NOMO-1 treated with DMSO at 0.1 percent for 48 hours (cell line): ENCODE measurements around the gene CENPV.

Experiments
- DNase-seq: peaks from one replicate; lab custom pipeline; 2025; ENCODE audit not compliant: unreplicated experiment; lab: John Stamatoyannopoulos, UW

CENPV gene

GRCh38 chr17:16361874-16362273, 8.6 kb upstream of the CENPV start:
- no peak for DNase-seq

GRCh38 chr17:16358394-16358793, 5.1 kb upstream of the CENPV start:
- no peak for DNase-seq

DNA sequence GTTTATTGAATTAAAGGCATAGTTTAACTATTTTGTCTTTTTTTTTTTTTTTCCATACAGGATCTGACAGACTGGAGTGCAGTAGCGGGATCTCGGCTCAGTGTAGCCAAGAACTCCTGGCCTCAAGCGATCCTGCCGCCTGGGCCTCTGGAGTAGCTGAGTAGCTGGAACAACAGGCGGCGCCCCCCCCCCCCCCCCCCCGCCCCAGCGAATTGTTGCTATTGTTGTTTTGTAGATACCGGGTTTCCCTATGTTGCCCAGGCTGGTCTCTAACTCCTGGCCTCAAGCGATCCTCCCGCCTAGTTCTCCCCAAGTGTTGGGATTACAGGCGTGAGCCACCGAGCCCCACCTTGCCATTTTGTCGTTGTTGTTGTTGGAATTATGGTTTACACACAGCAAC, 1.3 kb upstream of the CENPV start:
- no peak for DNase-seq

DNA sequence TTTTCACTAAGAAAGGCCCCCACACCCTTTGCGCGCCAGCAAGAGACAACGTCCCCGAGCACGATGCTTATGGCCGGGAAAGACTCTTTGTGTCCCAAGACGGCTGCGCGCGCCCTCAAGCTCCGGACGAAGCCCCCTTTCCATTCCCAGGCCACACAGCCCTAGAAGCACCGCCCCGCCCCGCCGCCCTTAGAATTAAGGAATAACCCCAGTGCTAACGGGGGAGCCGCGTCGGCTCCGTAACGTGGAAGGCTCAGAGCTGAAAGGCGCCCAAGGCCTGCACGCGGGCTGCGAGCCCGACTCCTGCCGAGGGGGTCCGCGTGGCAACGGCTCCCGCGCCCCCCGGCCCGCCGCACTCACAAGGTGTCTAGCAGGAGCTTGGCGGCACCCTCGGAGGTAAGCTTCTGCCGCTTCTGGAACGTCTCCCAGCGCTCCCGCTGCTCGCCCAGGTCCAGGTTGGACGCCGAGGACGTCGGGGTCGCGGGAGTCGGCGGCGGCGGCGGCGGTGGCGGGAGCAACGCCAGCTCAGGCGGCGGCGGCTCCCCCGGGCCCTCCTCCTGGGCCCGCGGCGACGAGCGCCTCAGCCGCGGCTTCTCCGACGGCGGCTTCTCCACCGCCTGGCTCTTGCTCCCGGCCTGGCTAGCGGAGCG, 477 bp downstream of the CENPV start:
- peak; percentile 34 for DNase-seq

GRCh38 chr17:16352303-16352666, 984 bp downstream of the CENPV start:
- DNase-seq = peak; percentile 13

GRCh38 chr17:16351831-16352230, 1.4 kb downstream of the CENPV start:
- no peak for DNase-seq

DNA sequence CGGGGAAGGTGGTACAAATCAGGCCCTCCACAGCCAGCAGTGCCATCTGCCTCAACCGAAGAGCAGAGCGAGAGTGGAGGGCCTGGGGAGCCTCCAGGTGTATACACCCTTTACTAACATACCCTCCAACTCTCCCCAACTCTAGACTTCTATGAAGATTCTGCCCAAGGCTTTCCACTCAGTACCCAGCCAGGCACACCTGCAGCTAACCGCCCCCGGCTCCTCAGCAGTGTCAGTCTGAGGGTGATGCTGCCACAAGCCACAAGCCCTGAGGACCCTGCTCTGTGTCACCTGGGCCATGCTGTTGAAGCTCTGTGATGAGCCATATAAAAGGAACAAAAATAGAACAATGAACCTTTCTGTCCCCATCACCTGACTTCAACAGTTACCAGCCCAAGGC, 3.8 kb downstream of the CENPV start:
- DNase-seq = no peak

GRCh38 chr17:16348586-16348985, 4.7 kb downstream of the CENPV start:
- no peak for DNase-seq

- no peak for DNase-seq
These were observed 6.5 kb downstream of the CENPV start for GRCh38 chr17:16346721-16347271.

- no peak for DNase-seq
These were observed 7.7 kb downstream of the CENPV start for GRCh38 chr17:16345565-16345964.

DNA sequence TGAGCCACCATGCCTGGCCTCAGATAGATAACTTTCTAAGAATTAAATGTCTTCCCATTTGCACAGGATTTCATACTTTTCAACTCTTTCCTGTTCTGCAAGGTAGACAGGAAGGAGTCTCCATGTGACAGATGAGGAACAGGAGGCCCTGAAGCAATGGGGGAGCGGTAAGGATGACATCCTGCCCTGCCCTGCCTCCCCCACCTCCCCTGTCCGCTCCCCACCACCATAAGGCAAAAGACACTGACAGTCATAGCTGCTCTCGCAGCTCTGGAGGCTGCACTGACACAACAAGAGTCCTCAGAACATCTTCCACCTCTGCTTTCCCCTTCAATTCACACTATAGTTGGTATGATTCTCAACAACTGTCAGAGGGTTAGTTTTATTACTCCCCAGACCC, 9.7 kb downstream of the CENPV start:
- DNase-seq = no peak

DNA sequence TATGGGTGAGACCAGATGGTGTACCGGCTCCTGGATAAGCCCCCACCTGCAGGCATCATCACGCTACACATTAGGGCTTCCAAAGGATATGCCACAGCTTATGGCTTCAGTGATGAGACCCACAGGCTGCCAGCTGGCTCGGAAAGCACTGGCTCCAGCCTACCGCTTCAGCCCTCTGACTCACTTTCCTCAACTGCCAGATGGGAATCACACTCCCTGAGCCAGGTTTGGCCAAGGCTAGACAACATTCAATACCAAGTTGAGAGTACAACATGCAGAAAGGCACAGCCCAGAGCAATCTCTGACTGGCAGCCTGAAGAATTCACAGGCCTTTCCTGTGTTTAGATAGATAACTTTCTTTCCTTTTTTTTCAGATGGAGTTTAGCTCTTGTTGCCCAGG, 10.3 kb downstream of the CENPV start:
- DNase-seq = no peak

GRCh38 chr17:16339959-16340358, 13.3 kb downstream of the CENPV start:
- no peak for DNase-seq

GRCh38 chr17:16339402-16339801, 13.9 kb downstream of the CENPV start:
- no peak for DNase-seq

GRCh38 chr17:16338391-16338790, 14.9 kb downstream of the CENPV start:
- DNase-seq = no peak

DNA sequence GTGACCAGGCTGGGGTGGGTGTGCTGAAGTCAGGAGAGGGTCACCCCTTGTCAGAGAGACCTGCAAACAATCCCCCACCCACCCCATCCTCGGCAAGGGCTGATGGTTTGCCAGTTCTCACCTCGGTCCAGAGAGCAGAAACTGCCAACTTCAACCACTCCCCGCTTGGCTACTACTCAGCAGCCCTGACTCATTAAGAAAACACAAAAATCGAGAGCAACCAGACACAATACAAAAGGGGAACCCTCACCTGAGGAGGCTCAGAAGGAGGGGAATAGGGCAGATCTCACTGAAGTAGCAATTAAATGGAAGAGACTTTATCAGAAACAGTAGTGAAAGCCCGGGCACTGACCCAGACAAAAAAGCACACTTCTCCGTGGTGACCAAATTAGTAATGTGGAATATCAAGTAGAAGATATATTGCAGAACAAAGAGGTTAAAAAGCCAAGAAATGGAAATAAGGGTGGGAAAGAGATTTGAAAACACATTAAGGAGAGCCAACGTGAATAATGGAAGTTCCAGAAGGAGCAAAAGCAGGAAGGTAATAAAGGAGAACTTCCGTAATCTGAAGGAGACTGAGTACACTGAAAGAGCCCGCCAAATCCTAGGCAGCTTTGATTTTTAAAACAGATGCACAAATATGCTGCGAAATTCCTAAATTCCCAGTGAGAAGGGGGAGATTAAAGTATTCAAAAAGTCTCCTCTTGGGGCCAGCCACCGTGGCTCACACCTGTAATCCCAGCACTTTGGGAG, 23.6 kb downstream of the CENPV start:
- peak; percentile 59 for DNase-seq

GRCh38 chr17:16328997-16329396, 24.3 kb downstream of the CENPV start:
- no peak for DNase-seq

- DNase-seq = no peak
These were observed 26.3 kb downstream of the CENPV start for GRCh38 chr17:16327018-16327417.

GRCh38 chr17:16325964-16326363, 27.3 kb downstream of the CENPV start:
- DNase-seq = no peak

DNA sequence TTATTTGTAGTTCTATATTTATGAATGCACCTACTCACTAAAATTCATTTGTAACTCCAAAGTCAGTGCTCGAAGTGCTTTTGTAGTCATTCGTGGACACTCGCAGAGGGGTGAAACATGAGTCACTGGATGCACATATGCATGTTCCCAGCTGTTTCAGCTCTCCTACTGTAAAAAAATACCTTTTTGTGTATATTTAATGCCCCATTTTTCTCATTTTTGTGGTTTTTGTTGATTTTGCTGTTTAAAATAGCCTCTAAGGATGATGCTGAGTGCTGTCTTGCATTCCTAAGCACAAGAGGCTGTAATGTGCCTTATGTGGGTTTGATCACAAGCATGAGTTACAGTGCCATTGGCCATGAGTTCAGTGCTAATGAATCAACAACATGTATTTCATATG, 30.6 kb downstream of the CENPV start:
- no peak for DNase-seq

- DNase-seq = no peak
These were observed 33.3 kb downstream of the CENPV start for GRCh38 chr17:16319969-16320368.

- DNase-seq = no peak
These were observed 38.4 kb downstream of the CENPV start for GRCh38 chr17:16314859-16315258.

- DNase-seq = no peak
These were observed 39.1 kb downstream of the CENPV start for GRCh38 chr17:16314189-16314588.
